Measurements from ENCODE around the gene C19orf47.

GRCh38 chr19:40285353-40286234 is 62.6 kb downstream of the C19orf47 start:
- TF ChIP-seq POLR2AphosphoS5 (IDR thresholded peaks at IDR 0.05) (peak in 1 of 3 donors; percentile 57), POLR2A (IDR thresholded peaks at IDR 0.05) (no peak)
- TF ChIP-seq, protein P1, sequence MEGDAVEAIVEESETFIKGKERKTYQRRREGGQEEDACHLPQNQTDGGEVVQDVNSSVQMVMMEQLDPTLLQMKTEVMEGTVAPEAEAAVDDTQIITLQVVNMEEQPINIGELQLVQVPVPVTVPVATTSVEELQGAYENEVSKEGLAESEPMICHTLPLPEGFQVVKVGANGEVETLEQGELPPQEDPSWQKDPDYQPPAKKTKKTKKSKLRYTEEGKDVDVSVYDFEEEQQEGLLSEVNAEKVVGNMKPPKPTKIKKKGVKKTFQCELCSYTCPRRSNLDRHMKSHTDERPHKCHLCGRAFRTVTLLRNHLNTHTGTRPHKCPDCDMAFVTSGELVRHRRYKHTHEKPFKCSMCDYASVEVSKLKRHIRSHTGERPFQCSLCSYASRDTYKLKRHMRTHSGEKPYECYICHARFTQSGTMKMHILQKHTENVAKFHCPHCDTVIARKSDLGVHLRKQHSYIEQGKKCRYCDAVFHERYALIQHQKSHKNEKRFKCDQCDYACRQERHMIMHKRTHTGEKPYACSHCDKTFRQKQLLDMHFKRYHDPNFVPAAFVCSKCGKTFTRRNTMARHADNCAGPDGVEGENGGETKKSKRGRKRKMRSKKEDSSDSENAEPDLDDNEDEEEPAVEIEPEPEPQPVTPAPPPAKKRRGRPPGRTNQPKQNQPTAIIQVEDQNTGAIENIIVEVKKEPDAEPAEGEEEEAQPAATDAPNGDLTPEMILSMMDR (IDR thresholded peaks at IDR 0.05) = no peak

All from suprapubic skin (tissue), 4 donors.